IPS-NIHi11 (cell line): ENCODE results near the gene IER3IP1.
A peak's percentile ranks its signal among the peaks of the same experiment; 100 is the strongest.
"Not testable (repeated sequence)": the region's sequence is repeated elsewhere in the genome, so short reads cannot be mapped to it uniquely, and the experiment has no call there.

Experiments used
- DNase-seq: peaks from one replicate; pipeline ENCODE4 v3.0.0; 2012; ENCODE audit warnings: mixed read lengths, low spot score

Gene IER3IP1

DNA sequence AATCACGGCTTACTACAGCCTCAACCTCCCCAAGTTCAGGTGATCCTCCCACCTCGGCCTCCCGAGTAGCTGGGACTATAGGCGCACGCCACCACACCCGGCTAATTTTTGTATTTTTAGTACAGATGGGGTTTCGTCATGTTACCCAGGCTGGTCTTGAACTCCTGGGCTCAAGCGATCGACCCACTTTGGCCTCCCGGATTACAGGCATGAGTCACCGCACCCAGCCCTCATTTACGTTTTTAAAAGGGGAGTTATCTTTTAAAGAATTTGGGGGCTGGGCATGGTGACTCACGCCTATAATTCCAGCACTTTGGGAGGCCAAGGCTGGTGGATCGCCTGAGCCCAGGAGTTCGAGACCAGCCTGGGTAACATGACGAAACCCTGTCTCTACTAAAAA, 17.8 kb downstream of the IER3IP1 start:
- DNase-seq, result not testable (repeated sequence)

DNA sequence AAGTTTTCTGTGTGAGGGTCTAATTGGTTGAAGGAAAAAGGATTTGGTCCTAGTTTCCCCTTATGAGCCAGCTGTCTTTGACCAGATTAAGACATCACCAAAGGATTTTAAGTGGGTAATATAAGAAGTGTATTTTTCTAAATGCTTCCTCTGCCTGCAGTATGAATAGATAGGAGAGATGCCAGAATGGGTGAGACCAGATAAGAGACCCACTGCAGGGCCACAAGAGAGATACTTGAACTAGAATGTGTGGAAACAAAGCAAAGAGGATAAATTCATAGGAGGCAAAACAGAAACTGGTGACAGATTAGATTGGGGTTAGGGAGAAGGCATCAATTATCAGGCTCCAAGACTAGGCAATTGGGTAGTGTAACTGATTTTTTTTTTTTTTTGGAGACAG, 24.7 kb downstream of the IER3IP1 start:
- no peak for DNase-seq

DNA sequence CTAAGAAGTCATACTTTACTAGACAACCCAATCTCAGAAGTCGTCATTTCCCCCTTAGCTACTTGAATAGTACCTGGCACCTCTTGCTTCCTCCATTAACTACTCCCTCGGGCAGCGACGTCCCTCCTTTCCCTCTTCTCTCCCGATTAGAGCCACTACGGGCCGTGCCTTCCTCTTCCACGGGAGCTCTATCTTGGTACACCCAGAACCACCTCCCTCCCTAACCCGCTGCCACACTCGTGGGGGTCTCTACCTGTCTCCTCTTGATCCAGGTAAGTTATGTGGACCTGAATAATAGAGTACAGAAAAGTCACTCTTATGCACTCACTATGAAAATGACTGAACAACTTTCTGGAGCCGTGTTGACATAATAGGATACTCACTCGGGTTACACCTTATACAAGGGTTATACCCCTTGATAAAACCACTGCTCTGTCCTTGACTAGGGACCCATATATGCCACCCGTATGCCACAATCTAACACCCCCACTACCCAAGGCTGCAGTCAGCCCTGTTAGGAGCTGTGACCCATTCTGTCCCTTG, 25.3 kb downstream of the IER3IP1 start:
- peak; percentile 15 for DNase-seq

DNA sequence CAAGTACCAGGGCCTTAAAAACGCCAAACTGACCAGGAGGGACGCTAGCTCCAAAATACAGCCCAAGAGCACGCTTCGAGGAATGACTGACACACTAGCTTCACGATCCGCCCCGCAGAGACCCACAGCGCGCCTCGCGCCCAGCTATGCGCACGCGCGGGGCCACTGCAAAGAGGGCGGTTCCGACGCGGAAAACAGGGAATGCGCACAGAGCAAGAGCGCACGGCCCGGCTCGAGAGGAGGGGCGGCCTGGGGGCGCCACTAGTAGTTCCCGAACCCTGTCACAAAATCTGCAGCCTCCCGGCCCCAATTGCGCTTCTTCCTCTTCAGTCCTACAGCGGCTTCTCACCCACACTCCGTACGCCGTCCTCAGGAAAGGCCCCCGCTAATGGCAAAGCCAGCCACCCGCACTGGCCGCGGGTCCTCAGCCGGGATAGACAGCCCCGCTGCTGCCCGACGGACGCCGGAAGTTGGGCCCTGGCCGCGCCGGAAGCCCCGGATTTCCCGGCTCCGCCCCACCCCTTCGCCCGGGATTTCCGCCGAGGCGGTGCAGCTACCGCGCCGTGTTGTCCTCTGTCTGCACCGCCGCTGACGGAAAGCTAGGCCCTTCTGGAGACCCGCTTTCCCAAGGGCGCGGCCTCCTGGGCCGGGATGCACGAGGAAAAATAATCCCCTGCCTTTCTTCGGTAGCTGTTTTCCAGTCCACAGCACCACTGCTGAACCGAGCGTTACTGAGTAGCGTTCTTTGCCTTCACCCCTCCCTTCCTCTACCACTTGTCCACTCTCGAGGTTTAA, 25.9 kb downstream of the IER3IP1 start, which contains the start of gene HDHD2:
HDHD2 (minus strand) TSS at position 472 of the 795 bp plus-strand sequence. CDS start 14,061 bp downstream, outside the sequence.
- DNase-seq, result peak; percentile 91

DNA sequence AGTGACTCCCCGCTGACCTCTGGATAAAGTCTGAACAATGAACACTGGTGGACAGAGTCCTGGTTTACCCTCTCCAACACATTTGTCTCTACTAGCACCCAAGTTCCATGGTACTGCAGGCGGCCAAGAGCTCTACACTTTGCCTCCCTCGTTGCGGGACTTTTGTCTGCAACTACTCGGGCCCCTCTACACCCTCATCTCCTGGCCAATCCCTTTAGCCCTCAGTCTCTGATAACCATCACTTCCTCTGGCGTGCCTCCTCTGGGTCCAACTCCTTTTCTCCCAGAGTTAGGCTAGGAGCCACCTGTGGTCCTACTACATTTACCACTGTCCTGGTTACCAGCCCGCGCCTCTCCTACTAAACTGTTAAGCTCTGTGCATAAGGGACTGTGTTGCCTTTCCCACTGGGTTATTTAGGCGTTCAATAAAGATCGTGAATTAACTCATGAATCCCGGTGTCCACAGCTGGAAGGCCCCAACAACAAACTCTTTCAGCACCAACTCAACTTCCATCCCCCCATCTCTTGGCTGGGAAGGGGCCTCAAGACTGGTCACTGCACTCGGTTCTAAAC, 26.6 kb downstream of the IER3IP1 start:
- DNase-seq, result peak; percentile 23

DNA sequence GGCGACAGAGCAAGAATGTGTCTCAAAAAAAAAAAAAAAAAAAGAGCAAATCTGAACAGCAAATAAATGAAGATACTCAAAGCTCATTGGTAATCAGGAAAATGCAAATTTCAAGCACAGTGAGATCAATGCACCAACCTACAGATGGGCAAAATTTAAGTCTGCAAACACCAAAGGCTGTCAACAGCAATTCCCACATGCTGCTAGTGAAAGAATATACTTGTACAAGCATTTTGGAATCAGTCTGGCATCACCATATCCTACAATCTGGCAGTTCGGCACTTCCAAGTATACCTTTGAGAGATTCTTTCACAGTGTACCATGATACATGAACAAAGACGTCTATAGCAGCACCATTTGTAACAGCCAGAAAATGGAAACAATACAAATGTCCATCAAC, 30.0 kb downstream of the IER3IP1 start:
- DNase-seq, result no peak

DNA sequence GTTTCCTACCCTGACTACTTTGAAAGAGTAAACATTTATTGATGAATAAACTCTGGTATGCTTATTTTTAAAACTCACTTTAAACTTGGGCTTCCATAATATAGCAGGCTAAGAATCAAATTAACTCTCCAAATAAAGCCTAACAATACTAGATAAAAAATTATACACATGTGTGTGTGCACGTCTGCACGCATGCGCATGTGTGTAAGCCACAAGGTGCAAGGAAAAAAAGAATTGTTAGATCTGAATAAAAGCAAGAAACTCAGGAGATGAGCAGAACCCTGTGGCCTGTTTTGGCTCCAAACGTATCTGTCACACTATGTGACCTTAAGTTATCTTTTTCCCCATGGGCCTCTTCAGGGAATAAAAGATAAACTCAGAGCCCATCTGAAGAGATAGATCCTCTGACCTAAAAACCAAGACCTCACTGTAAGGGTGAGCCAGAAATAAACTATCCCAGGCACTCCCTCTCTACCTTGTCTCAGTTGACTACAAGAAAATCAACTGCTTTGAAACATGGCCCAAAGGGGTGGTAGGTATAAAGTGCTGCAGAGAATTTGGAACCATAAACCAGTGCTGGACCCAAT, 32.2 kb downstream of the IER3IP1 start:
- DNase-seq, result no peak

DNA sequence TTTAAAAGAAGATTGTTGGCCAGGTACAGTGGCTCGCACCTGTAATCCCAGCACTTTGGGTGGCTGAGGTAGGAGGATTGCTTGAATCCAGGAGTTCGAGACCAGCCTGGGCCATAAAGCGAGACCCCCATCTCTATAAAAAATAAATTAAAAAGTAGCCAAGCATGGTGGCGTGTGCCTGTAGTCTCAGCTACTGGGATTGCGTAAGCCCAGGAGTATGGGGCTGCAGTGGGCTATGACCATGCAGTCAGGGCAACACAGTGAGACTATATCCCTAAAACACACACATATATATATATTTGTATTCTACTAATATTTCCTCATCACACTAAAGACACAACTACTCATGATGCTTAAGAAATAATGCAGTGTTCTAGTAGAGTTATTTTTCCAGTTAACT, 33.0 kb downstream of the IER3IP1 start:
- no peak for DNase-seq

DNA sequence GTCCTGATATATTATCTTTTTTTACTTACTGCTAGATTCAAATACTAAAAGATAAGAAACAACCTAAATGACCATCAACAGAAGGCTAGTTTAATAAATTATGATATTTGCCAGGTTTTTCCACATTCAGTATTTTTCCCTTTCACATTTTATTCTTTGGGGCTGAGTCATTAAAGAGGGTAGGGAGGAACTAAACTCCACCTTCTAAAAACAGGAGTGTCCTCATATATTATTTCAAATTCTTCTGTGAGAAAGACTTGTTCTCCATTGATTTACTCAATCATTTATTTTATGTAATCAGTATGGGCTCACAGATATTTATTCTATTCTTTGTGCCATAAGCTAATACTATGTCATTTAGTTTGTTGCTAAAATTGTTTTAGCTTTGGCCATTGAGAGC, 34.9 kb downstream of the IER3IP1 start:
- DNase-seq, result no peak

DNA sequence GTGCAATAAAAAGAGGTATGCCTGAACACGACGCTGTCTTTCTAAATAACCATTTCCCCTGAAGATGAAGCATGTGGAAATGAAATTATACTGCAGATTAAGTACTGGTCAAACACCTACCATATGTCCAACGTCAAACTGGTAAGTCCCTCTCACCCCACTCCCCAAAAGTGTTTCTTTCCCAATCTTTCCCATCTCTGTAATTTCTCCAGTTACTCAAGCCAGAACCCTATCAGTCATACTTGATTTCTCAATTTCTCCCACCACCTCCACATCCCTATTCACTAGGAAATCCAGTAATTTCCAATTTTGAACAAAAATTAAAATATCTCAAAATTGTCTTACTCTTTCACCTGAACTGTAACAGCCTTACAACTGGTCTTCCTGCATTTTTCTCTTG, 55.0 kb downstream of the IER3IP1 start:
- DNase-seq, result no peak

DNA sequence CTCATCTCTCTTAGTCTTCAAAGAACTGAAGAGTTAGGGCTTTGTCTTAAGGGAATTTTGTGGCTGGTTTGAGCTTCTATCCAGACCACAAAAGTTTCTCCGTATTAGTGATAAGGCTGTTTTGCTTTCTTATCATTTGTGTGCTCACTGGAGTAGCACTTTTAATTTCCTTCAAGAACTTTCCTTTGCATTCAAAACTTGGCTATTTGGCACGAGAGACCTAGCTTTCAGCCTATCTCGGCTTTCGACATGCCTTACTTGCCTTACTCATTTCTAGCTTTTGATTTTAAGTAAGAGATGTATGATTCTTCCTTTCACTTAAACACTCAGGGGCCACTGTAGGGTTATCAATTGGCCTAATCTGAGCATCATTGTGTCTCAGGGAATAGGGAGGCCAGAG, 55.7 kb downstream of the IER3IP1 start:
- no peak for DNase-seq

DNA sequence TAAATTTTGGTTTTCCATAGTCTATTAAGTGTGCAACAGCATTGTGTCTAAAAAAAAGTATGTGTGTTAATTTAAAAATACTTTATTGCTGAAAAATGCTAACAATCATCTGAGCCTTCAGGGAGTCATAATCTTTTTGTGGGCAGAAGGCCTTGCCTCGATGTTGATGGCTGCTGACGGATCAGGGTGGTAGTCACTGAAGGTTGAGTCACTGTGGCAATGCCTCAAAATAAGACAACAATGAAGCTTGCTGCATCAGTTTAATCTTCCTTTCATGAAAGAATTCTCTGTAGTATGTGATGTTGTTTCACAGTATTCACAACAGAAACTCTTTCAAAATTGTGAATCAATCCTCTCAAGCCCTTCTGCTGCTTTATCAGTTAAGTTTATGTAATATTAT, 57.2 kb downstream of the IER3IP1 start:
- DNase-seq, result no peak

DNA sequence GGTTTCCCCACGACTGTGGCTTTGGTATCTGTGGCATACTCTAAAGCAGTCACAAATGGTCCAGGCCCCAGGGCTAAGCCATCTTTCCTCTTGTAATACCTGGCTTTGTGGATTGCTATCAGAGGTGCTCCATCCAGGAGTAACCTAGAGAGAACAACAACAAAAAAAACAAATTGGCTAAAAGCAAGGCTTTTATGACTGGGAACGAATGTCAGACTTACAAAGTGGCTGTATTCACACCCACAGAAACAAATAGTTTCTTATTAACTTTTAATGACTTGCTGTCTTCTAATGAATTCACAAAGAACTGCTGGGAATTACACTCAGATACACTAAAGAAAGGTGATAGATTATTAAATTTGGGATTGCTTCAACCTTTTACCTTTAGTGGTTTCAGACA, 61.0 kb downstream of the IER3IP1 start:
- no peak for DNase-seq

DNA sequence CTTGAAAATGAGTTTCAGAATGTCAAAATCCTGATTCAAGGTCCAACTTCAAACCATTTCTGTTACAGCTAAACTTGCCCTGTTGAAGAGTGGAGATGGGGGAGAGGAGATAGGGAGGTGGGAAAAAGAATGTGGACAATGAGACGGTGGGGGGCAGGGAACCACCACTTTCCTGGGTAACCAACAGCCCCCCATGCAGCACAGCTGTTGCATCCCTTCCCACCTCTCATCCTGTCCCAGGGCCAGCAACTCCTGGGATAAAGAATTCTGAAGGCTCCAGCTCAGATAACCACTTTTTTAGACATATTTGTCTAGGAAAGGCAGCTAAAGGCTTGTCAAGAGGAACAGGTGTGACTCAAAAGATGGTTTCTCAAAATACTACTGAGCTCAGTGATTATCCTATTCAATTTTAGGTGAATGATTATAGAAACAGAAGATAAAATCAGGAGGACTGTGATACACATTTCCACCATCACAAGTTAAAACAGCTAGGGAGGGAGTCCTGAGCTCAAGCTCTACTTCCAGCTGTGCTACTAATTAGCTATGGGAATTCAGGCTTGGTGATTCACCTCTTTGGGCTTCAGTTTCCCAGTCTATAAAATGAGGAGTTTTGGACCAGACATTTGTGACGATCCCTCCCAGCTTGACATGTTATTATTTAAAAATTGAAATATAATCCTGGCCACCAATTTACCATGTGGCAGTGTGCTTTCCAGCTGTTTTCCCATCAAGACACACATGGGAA, 62.2 kb downstream of the IER3IP1 start:
- DNase-seq, result peak; percentile 22

DNA sequence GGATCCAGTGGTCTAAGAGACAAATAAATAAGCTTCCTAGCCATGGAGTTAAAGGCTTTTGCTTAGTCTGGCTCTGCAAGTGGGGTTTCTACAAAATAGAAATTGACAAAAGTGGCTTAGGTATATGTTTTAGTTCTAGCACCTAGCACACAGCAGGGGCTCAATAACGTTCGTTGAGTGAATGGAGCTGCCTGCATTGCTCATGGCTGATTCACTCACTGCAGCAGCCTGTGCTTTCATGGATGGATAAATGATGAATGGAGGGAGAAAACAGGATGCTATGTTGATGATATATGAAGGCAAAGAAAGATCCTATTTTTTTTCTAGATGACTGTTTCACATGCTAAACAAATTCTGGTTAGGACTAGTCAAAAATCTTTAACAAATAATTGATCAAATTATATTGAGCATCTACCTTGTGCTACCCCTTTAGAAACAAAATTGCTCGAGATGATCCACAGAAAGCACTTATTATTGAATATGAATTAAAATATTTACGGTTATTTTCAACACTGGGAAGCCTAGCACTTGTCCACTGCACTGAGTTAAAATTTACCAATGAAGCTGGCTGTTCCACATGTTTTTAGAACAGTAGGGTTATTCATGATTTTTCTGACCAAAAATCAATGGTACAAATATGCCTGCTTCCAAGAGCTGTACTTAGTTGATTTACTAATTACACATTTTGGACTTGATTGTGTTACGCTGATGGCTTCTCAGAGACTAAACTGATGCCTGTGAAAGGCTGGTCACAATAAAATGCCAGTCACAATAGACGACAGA, 65.5 kb downstream of the IER3IP1 start:
- DNase-seq, result no peak

DNA sequence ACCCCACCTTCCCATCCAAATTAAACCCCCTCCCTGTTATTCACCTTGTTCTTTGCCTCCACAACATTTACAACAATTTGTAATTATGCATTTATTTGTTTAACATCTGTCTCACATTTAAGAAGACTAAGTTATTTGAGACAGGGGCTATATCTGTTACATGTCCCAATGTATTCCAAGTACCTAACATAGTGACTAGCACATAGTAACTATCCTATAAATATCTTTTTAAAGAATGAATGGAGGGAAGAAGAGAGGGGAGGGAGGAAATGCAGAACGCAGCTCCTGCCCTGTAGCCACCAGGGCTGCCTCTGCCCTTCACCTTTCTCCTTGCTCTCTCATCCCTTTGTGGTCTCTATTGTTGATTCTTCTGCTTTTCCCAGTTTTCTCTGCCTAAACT, 66.4 kb downstream of the IER3IP1 start:
- DNase-seq, result no peak

DNA sequence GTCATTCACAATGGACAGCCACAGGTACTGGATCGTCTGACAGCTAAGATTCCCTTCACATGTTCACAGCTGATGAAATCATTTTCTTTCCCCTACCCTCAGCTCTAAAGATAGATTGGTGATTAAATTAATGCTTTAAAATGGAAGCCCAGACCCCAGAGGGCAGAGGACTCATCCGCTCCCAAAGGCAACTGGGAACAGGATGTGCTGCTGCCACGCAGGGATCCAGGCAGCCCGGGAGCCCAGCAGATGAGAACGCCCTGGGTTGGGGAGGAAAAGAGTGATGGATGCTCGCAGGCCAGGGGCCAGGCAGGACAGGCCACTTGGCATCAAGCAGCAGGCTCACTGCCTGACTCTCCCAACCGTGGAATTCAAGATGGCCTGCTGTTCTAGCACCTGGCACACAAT, 67.2 kb downstream of the IER3IP1 start:
- no peak for DNase-seq

DNA sequence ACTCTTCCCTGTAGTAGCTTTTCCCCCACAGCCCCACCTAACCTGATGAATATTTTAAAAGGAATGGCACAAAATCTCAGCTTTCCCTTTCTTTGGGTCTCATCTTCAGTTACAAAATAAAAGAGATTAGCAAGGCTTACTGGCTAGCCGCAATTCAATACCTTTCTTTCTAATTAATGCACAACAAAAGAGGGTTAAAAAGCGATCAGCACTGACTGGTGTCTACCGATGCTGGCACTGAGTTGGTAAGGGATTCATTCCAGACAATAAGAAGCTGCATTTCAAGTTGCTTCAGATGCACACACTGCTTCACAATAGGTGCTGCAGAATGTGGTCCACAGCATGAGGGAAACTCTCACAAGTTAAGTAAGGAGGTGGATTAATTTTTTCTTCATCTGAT, 67.8 kb downstream of the IER3IP1 start:
- DNase-seq, result no peak
